ENCODE measurements around the gene THAP12. TPM values are rescaled to one million over a fixed set of nuclear protein-coding genes. Genes with fewer than 3 reads are reported as not detected.

THAP12 gene
- total RNA-seq, 4 donors from 2014 or later = 13.3 to 35.2 (median 22.9) TPM

DNA sequence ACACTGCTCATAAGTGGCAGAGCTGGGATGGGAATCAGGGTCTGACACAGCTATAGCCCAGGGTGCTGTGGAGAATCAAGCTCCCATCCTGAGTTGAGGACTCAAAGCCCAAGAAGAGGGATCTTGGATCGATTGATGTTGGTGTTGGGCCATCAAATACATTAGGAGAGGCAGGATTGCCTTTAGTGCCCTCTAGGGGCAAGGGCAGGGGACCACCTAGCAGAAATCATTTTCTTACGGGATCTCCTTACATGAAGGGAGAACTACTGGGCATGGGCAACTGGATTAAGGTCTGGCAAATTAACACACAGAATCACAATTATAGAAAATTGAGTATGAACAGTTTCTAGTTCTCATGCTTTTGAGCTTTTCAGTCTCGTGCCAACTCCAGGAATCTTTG lies 39.0 kb upstream of the THAP12 start:
- Histone ChIP-seq H3K36me3 (no peaks in the 10 kb centered on the region), H3K9me3 (no peaks in the 10 kb centered on the region), H3K4me3 (no peak overlapping the region), H3K4me1 (no peaks in the 10 kb centered on the region), H3K27me3 (peaks cover 3% of the 10 kb centered on the region), H3K27ac (no peak overlapping the region)
- intact Hi-C loops (cut with DNase I; ENCODE audit: low total_unique reads) (no loop called here), in situ Hi-C loops (cut with MboI; ENCODE audit: low pct_ligation_motif_present in 1 of 4, low pct_unique_long_range_greater_than_20kb in 1 of 4, low sequenced_read_pairs in 3 of 4) (no loop called here)
- no peak for TF ChIP-seq POLR2A (IDR thresholded peaks at IDR 0.05)
- TF ChIP-seq, protein P1, sequence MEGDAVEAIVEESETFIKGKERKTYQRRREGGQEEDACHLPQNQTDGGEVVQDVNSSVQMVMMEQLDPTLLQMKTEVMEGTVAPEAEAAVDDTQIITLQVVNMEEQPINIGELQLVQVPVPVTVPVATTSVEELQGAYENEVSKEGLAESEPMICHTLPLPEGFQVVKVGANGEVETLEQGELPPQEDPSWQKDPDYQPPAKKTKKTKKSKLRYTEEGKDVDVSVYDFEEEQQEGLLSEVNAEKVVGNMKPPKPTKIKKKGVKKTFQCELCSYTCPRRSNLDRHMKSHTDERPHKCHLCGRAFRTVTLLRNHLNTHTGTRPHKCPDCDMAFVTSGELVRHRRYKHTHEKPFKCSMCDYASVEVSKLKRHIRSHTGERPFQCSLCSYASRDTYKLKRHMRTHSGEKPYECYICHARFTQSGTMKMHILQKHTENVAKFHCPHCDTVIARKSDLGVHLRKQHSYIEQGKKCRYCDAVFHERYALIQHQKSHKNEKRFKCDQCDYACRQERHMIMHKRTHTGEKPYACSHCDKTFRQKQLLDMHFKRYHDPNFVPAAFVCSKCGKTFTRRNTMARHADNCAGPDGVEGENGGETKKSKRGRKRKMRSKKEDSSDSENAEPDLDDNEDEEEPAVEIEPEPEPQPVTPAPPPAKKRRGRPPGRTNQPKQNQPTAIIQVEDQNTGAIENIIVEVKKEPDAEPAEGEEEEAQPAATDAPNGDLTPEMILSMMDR (IDR thresholded peaks at IDR 0.05) = peak in 2 of 5 experiments; percentile 8 to 25
- DNase-seq = no peak
- WGBS, 2 donors (ENCODE audit: low coverage in 1 of 2) = 66 to 92% methylated on average over 2 to 3 of the region's 3 CpGs

DNA sequence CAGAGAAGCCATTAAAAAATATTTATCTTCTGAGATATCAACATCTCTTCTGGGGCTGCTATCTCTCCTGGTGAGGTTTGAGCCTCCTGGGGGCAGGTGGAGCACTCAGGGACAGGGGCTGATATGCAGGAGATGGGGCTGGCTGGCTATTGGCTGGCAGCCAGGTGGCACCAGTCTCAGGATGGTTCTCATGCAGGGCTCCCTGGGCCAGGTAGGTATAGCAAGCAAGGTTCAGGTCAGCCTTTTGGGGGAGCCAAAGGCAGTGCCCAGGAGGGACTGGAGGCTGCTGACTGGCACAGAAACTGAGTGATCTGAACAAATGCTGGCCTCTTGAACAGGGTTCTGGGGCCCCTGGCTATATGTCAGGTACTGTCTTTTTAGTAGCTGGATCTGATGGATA lies 34.1 kb upstream of the THAP12 start:
- no peaks in the 10 kb centered on the region for H3K36me3 ChIP-seq

DNA sequence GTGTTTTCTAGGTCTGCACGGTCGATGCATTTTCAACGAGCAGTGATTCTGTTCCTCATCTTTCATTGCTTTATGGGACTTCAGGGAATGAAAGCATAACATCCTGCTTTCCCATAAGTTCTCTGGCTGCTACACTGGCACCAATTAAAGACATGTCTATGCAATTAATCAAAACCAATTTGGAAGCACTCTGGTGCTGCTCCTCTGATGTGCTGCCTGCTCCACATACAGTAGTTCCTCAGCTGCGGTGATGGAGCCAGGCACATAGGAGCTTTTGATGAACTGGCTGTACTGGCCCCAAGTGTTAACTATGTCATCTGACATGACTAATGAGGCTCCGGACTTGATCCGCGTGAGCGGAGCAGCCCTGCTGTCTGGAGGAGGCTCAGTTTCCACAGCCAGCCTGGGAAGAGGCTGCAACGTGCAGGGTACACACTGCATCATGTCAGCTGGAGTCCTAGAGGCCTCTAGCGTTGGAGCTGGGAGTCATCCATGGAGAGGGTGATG lies 30.0 kb upstream of the THAP12 start:
- in situ Hi-C loops (cut with MboI; ENCODE audit: low pct_ligation_motif_present in 1 of 4, low pct_unique_long_range_greater_than_20kb in 1 of 4, low sequenced_read_pairs in 3 of 4) (no loop called here), intact Hi-C loops (cut with DNase I; ENCODE audit: low total_unique reads) (no loop called here)

More for the DNA sequence above, 34.1 kb upstream of the THAP12 start:
- peaks cover 3% of the 10 kb centered on the region for H3K27me3 ChIP-seq
- intact Hi-C loops (cut with DNase I; ENCODE audit: low total_unique reads) (no loop called here), in situ Hi-C loops (cut with MboI; ENCODE audit: low pct_ligation_motif_present in 1 of 4, low pct_unique_long_range_greater_than_20kb in 1 of 4, low sequenced_read_pairs in 3 of 4) (no loop called here)
- H3K4me1 ChIP-seq = no peaks in the 10 kb centered on the region
- H3K27ac ChIP-seq = no peak overlapping the region
- TF ChIP-seq EP300 (IDR thresholded peaks at IDR 0.05; ENCODE audit: low read depth) (no peak), POLR2A (IDR thresholded peaks at IDR 0.05) (no peak), POLR2AphosphoS5 (IDR thresholded peaks at IDR 0.05) (no peak)
- TF ChIP-seq, protein P1 (IDR thresholded peaks at IDR 0.05) = no peak
- no peak for DNase-seq
- no peak overlapping the region for H3K4me3 ChIP-seq
- H3K9me3 ChIP-seq = no peaks in the 10 kb centered on the region

DNA sequence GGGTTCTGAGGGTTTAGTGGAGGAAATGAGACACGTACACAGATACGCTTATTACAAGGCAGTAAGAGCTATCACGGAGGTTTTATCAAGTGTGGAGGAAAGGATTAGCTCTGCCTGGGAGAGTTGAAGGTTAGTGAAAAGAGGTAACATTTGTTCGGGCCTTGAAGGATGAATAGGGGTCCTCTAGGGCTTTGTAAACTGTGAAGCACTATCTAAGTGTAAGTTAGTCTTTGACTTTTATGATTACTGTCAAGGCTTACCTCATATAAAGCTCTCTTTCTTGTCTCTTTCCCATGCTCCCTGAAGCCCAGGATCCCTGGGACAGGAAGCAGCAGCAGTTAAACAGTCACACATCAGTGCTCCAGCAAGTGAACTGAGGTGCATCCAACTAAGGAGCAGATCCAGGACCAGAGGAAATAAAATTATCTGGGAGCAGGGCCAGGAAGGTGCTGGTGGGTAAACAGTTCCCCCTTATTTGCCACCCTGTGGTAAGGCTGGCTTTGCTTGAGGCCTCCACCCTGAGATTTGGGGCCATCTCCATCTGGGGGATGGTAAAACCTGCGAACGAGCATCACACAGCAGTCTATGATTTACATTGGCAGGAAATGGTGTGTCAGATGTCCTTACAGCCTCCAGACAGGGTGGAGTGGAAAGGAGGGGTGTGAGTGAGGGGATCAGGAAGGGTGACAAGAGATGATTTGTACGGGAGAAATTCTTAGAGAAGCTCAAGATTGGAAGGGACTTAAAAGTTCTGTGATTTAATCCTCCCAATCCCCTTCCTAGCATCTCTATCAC lies 27.4 kb upstream of the THAP12 start:
- intact Hi-C loops (cut with DNase I; ENCODE audit: low total_unique reads) (no loop called here), in situ Hi-C loops (cut with MboI; ENCODE audit: low pct_ligation_motif_present in 1 of 4, low pct_unique_long_range_greater_than_20kb in 1 of 4, low sequenced_read_pairs in 3 of 4) (no loop called here)
- Histone ChIP-seq H3K36me3 (no peaks in the 10 kb centered on the region), H3K27ac (no peak overlapping the region), H3K4me1 (no peaks in the 10 kb centered on the region), H3K27me3 (no peaks in the 10 kb centered on the region), H3K4me3 (no peak overlapping the region), H3K9me3 (no peaks in the 10 kb centered on the region)
- WGBS, 2 donors (ENCODE audit: low coverage in 1 of 2) = 62 to 74% methylated on average over 5 to 7 of the region's 7 CpGs
- no peak for DNase-seq
- TF ChIP-seq, protein P1 (IDR thresholded peaks at IDR 0.05) = no peak
- no peak for TF ChIP-seq POLR2A (IDR thresholded peaks at IDR 0.05)
- TF ChIP-seq EP300 (IDR thresholded peaks at IDR 0.05; ENCODE audit: low read depth) = no peak
- no peak for TF ChIP-seq POLR2AphosphoS5 (IDR thresholded peaks at IDR 0.05)

More for the DNA sequence above, 30.0 kb upstream of the THAP12 start:
- H3K27me3 ChIP-seq = no peaks in the 10 kb centered on the region
- no peak overlapping the region for H3K4me3 ChIP-seq
- H3K4me1 ChIP-seq = no peaks in the 10 kb centered on the region
- H3K27ac ChIP-seq = no peak overlapping the region
- TF ChIP-seq EP300 (IDR thresholded peaks at IDR 0.05; ENCODE audit: low read depth) (no peak), POLR2A (IDR thresholded peaks at IDR 0.05) (no peak), POLR2AphosphoS5 (IDR thresholded peaks at IDR 0.05) (no peak)
- TF ChIP-seq, protein P1 (IDR thresholded peaks at IDR 0.05) = no peak
- no peaks in the 10 kb centered on the region for H3K36me3 ChIP-seq
- DNase-seq = no peak
- H3K9me3 ChIP-seq = no peaks in the 10 kb centered on the region
- 68% methylated on average over 10 of the region's 10 CpGs; no CpG with 5 or more reads in 1 of the 2 donors for WGBS, 2 donors (ENCODE audit: low coverage in 1 of 2)
